Measurements from ENCODE around the gene EFNA5. TPM values are rescaled to one million over a fixed set of nuclear protein-coding genes. Genes with fewer than 3 reads are reported as not detected.

The EFNA5 gene
- total and polyA plus RNA-seq, 2 experiments from 2014 or later, result 7.5 to 10.1 TPM

DNA sequence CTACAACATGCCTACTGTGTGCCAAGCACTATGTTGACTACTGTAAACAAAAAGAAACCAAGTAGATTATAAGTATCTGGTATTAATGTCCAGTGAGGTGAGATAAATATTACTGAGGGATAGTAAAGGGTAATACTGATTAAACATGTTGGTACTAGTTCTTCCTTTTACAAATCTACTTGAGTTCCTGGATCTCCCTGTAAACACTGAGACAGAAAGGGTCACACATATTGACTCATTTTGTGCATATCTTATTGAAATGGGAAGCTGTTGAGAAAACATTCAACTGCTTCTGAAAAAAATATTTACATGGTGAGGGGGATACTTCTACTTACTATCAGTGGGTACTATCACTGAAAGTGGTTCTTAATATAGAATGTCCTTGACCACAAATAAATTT is 24.3 kb downstream of the EFNA5 start (continued):
- TF ChIP-seq, protein P1, sequence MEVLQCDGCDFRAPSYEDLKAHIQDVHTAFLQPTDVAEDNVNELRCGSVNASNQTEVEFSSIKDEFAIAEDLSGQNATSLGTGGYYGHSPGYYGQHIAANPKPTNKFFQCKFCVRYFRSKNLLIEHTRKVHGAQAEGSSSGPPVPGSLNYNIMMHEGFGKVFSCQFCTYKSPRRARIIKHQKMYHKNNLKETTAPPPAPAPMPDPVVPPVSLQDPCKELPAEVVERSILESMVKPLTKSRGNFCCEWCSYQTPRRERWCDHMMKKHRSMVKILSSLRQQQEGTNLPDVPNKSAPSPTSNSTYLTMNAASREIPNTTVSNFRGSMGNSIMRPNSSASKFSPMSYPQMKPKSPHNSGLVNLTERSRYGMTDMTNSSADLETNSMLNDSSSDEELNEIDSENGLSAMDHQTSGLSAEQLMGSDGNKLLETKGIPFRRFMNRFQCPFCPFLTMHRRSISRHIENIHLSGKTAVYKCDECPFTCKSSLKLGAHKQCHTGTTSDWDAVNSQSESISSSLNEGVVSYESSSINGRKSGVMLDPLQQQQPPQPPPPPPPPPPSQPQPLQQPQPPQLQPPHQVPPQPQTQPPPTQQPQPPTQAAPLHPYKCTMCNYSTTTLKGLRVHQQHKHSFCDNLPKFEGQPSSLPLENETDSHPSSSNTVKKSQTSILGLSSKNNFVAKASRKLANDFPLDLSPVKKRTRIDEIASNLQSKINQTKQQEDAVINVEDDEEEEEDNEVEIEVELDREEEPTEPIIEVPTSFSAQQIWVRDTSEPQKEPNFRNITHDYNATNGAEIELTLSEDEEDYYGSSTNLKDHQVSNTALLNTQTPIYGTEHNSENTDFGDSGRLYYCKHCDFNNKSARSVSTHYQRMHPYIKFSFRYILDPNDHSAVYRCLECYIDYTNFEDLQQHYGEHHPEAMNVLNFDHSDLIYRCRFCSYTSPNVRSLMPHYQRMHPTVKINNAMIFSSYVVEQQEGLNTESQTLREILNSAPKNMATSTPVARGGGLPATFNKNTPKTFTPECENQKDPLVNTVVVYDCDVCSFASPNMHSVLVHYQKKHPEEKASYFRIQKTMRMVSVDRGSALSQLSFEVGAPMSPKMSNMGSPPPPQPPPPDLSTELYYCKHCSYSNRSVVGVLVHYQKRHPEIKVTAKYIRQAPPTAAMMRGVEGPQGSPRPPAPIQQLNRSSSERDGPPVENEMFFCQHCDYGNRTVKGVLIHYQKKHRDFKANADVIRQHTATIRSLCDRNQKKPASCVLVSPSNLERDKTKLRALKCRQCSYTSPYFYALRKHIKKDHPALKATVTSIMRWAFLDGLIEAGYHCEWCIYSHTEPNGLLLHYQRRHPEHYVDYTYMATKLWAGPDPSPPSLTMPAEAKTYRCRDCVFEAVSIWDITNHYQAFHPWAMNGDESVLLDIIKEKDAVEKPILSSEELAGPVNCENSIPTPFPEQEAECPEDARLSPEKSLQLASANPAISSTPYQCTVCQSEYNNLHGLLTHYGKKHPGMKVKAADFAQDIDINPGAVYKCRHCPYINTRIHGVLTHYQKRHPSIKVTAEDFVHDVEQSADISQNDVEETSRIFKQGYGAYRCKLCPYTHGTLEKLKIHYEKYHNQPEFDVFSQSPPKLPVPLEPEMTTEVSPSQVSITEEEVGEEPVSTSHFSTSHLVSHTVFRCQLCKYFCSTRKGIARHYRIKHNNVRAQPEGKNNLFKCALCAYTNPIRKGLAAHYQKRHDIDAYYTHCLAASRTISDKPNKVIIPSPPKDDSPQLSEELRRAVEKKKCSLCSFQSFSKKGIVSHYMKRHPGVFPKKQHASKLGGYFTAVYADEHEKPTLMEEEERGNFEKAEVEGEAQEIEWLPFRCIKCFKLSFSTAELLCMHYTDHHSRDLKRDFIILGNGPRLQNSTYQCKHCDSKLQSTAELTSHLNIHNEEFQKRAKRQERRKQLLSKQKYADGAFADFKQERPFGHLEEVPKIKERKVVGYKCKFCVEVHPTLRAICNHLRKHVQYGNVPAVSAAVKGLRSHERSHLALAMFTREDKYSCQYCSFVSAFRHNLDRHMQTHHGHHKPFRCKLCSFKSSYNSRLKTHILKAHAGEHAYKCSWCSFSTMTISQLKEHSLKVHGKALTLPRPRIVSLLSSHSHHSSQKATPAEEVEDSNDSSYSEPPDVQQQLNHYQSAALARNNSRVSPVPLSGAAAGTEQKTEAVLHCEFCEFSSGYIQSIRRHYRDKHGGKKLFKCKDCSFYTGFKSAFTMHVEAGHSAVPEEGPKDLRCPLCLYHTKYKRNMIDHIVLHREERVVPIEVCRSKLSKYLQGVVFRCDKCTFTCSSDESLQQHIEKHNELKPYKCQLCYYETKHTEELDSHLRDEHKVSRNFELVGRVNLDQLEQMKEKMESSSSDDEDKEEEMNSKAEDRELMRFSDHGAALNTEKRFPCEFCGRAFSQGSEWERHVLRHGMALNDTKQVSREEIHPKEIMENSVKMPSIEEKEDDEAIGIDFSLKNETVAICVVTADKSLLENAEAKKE (CRISPR knock-in tag; IDR thresholded peaks at IDR 0.05), result no peak
- TF ChIP-seq JUNB (IDR thresholded peaks at IDR 0.05; ENCODE audit: unreplicated experiment), result no peak
- no peak for TF ChIP-seq ZNF114 (CRISPR knock-in tag; IDR thresholded peaks at IDR 0.05)
- no peak for TF ChIP-seq ZNF331 (CRISPR knock-in tag; IDR thresholded peaks at IDR 0.05; ENCODE audit: low read depth)
- TF ChIP-seq CTCF (conservative IDR thresholded peaks at IDR 0.05; ENCODE audit: low read depth in 2 of 2), result no peak

GRCh38 chr5:107640568-107640967 is 30.2 kb downstream of the EFNA5 start:
- H3K4me3 Mint-ChIP-seq, result no peak overlapping the region
- ATAC-seq (no peak; the same call in 2 of the 3 replicates), DNase-seq (ENCODE audit: low spot score) (no peak)
- H3K36me3 ChIP-seq (ENCODE audit: insufficient read depth), result no peaks in the 10 kb centered on the region
- H3K27ac Mint-ChIP-seq, result no peak overlapping the region
- H3K27me3 ChIP-seq (ENCODE audit: insufficient read depth), result no peaks in the 10 kb centered on the region
- H3K4me1 Mint-ChIP-seq, result peaks cover 22% of the 10 kb centered on the region
- no peak overlapping the region for H3K27ac ChIP-seq (ENCODE audit: low read depth)
- H4K20me1 ChIP-seq (replicated peaks; ENCODE audit: insufficient read depth), result no peaks in the 10 kb centered on the region
- H3K9me3 Mint-ChIP-seq, result no peaks in the 10 kb centered on the region
- H3K4me1 ChIP-seq (ENCODE audit: insufficient read depth), result peaks cover 18% of the 10 kb centered on the region
- H3K36me3 Mint-ChIP-seq (ENCODE audit: low read depth), result no peaks in the 10 kb centered on the region; the same call in 2 of the 3 replicates
- H3F3A ChIP-seq (replicated peaks; ENCODE audit: low read depth), result no peaks in the 10 kb centered on the region
- H3K9me2 ChIP-seq (ENCODE audit: insufficient read depth), result no peaks in the 10 kb centered on the region
- H3K4me2 ChIP-seq, result no peak overlapping the region
- H3K4me3 ChIP-seq, result no peak overlapping the region
- no peak overlapping the region for H2AFZ ChIP-seq
- no peaks in the 10 kb centered on the region; the same call in 1 of the 2 replicates for H3K79me2 ChIP-seq (replicated peaks; ENCODE audit: insufficient read depth)
- H3K27me3 Mint-ChIP-seq (ENCODE audit: insufficient read depth, low read depth, poor library complexity), result peaks cover 3% of the 10 kb centered on the region
- TF ChIP-seq JUNB (IDR thresholded peaks at IDR 0.05; ENCODE audit: unreplicated experiment) (no peak), STAT1 (IDR thresholded peaks at IDR 0.05; ENCODE audit: unreplicated experiment) (no peak), ZNF114 (CRISPR knock-in tag; IDR thresholded peaks at IDR 0.05) (no peak), EZH2 (IDR thresholded peaks at IDR 0.05; ENCODE audit: low read depth, unreplicated experiment) (no peak), CREB1 (CRISPR knock-in tag; IDR thresholded peaks at IDR 0.05; ENCODE audit: low read depth) (no peak), NANOG (IDR thresholded peaks at IDR 0.05; ENCODE audit: borderline replicate concordance) (no peak)
- TF ChIP-seq, protein P2, sequence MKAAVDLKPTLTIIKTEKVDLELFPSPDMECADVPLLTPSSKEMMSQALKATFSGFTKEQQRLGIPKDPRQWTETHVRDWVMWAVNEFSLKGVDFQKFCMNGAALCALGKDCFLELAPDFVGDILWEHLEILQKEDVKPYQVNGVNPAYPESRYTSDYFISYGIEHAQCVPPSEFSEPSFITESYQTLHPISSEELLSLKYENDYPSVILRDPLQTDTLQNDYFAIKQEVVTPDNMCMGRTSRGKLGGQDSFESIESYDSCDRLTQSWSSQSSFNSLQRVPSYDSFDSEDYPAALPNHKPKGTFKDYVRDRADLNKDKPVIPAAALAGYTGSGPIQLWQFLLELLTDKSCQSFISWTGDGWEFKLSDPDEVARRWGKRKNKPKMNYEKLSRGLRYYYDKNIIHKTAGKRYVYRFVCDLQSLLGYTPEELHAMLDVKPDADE (IDR thresholded peaks at IDR 0.05), result no peak
- TF ChIP-seq, protein P3, sequence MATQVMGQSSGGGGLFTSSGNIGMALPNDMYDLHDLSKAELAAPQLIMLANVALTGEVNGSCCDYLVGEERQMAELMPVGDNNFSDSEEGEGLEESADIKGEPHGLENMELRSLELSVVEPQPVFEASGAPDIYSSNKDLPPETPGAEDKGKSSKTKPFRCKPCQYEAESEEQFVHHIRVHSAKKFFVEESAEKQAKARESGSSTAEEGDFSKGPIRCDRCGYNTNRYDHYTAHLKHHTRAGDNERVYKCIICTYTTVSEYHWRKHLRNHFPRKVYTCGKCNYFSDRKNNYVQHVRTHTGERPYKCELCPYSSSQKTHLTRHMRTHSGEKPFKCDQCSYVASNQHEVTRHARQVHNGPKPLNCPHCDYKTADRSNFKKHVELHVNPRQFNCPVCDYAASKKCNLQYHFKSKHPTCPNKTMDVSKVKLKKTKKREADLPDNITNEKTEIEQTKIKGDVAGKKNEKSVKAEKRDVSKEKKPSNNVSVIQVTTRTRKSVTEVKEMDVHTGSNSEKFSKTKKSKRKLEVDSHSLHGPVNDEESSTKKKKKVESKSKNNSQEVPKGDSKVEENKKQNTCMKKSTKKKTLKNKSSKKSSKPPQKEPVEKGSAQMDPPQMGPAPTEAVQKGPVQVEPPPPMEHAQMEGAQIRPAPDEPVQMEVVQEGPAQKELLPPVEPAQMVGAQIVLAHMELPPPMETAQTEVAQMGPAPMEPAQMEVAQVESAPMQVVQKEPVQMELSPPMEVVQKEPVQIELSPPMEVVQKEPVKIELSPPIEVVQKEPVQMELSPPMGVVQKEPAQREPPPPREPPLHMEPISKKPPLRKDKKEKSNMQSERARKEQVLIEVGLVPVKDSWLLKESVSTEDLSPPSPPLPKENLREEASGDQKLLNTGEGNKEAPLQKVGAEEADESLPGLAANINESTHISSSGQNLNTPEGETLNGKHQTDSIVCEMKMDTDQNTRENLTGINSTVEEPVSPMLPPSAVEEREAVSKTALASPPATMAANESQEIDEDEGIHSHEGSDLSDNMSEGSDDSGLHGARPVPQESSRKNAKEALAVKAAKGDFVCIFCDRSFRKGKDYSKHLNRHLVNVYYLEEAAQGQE (IDR thresholded peaks at IDR 0.05; ENCODE audit: unreplicated experiment), result no peak
